ENCODE measurements around the gene TAGLN. TPM values are rescaled to one million over a fixed set of nuclear protein-coding genes. Genes with fewer than 3 reads are reported as not detected.

Gene TAGLN
- total RNA-seq, 5 donors from 2014 or later (not counting 1 experiment from before 2014, with no cell fraction given), result 8.5 to 19.7 (median 13.4) TPM

DNA sequence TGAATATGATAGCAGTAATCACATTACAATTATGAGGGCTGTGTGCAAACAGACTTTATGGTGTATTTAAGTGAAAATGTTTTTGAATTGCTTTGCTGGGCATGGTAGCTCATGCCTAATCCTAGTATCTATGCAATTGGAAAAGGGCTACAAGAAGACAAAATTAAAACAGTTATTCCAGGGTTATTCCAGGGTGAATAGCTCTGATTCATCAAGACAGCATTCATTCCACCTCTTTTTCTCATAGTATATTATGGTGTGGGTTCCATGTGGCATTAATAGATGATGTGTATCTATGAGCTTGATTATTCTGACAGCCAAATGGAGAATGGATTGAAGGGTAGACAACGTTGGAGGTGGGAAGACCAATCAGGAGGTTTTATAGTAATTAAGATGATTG, 32.7 kb upstream of the TAGLN start:
- Histone ChIP-seq H3K36me3 (ENCODE audit: control insufficient read depth in 2 of 2, extremely low read depth in 1 of 2, insufficient read depth in 1 of 2, low read length in 1 of 2) (peaks cover 7 to 67% of the 10 kb centered on the region in 2 donors), H3K9me3 (no peaks in the 10 kb centered on the region), H3K27ac (ENCODE audit: low read length) (no peak overlapping the region), H3K27me3 (replicated peaks in 1 of 2; ENCODE audit: control insufficient read depth in 2 of 2, extremely low read depth in 1 of 2, insufficient read depth in 2 of 2, low read length in 1 of 2) (no peaks in the 10 kb centered on the region), H3K4me3 (ENCODE audit: control insufficient read depth in 1 of 2, extremely low read depth in 1 of 2, low read length in 1 of 2) (no peak overlapping the region), H3K4me1 (ENCODE audit: control insufficient read depth in 1 of 2, extremely low read depth in 1 of 2, insufficient read depth in 2 of 2, low read length in 2 of 2) (no peaks in the 10 kb centered on the region)
- WGBS (ENCODE audit: insufficient coverage), result 100% methylated on average over 1 of the region's 1 CpG
- Mint-ChIP-seq H3K36me3 (peaks cover 33% of the 10 kb centered on the region), H3K4me1 (peaks cover 0 to 16% (median 0%) of the 10 kb centered on the region in 3 donors), H3K27me3 (no peaks in the 10 kb centered on the region), H3K9me3 (no peaks in the 10 kb centered on the region), H3K27ac (no peak overlapping the region), H3K4me3 (no peak overlapping the region)
- ATAC-seq (replicated peaks in 1 of 4), result no peak
- no peak for DNase-seq
- ChIA-PET CTCF (interaction anchor here in 1 of 2 donors (0.9 to 1.0 kb wide), 2 partner anchors 12 to 14 kb away, joined by 4 to 5 read pairs; partner anchors contain the start of gene SIDT2), POLR2A (interaction anchor here in 1 of 2 donors (0.7 kb wide), 1 partner anchor 19 kb away, joined by 11 read pairs; no protein-coding TSS in a partner anchor)

DNA sequence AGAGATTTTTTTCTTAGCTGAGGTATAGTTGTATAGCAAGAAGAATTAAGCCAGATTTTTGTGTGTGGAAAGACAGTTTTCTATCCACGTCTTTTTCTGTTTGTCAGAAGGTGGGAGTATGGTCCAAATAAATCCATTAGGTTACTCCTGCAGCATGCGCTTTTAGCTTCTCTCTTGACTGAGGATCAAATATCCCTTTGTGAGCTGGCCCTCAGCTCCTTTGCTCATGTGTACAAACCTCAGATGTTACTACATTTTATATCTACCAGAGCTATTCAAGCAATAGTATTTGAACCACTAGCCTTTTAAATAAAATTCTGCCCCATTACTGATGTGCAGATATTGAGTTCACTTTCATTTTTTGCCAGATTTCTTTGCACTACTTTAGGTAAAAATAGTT, 29.4 kb upstream of the TAGLN start:
- Histone ChIP-seq H3K36me3 (ENCODE audit: control insufficient read depth in 2 of 2, extremely low read depth in 1 of 2, insufficient read depth in 1 of 2, low read length in 1 of 2) (peaks cover 7 to 41% of the 10 kb centered on the region in 2 donors), H3K27me3 (replicated peaks in 1 of 2; ENCODE audit: control insufficient read depth in 2 of 2, extremely low read depth in 1 of 2, insufficient read depth in 2 of 2, low read length in 1 of 2) (no peaks in the 10 kb centered on the region), H3K27ac (ENCODE audit: low read length) (no peak overlapping the region), H3K4me3 (ENCODE audit: control insufficient read depth in 1 of 2, extremely low read depth in 1 of 2, low read length in 1 of 2) (no peak overlapping the region), H3K4me1 (ENCODE audit: control insufficient read depth in 1 of 2, extremely low read depth in 1 of 2, insufficient read depth in 2 of 2, low read length in 2 of 2) (no peaks in the 10 kb centered on the region), H3K9me3 (no peaks in the 10 kb centered on the region)
- no peaks in the 10 kb centered on the region for H3K9me3 Mint-ChIP-seq
- CTCF ChIA-PET, result interaction anchor here in 1 of 2 donors (0.5 to 0.6 kb wide), 2 partner anchors 291 to 1621 kb away, joined by 3 to 10 read pairs; no protein-coding TSS in a partner anchor
- no CpG with 5 or more reads among the region's 2 CpGs for WGBS (ENCODE audit: insufficient coverage)
- H3K27ac Mint-ChIP-seq, result no peak overlapping the region
- POLR2A ChIA-PET, result interaction anchor here (0.6 to 0.9 kb wide), 2 partner anchors 29 to 49 kb away, joined by 3 read pairs; no protein-coding TSS in a partner anchor
- H3K4me1 Mint-ChIP-seq, result peaks cover 4 to 16% (median 6%) of the 10 kb centered on the region in 3 donors
- no peaks in the 10 kb centered on the region for H3K27me3 Mint-ChIP-seq
- no peak for ATAC-seq (replicated peaks in 1 of 4)
- H3K36me3 Mint-ChIP-seq, result peaks cover 28% of the 10 kb centered on the region
- no peak overlapping the region for H3K4me3 Mint-ChIP-seq
- no peak for DNase-seq

DNA sequence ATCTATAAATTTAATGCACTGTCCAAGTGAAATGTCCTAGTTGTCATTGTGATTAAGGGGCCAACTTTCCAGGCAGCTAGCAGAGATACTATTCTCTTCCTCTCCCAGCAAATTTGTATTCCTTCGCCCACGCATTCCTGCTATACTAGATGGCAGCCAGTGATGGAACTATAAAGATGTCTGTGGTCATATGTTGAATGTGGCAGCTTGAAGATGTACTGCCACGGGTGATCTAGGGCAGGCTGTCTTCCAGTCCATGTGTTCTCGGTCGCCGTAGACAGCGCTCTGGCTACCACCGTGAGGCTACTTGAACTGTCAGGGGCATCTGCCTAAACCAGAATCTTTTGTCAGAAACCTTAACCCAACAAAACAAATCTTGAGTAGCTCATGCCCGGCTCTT, 29.0 kb upstream of the TAGLN start:
- Mint-ChIP-seq H3K4me3 (no peak overlapping the region), H3K27me3 (no peaks in the 10 kb centered on the region), H3K36me3 (peaks cover 27% of the 10 kb centered on the region), H3K27ac (no peak overlapping the region), H3K9me3 (no peaks in the 10 kb centered on the region), H3K4me1 (peaks cover 4 to 16% (median 6%) of the 10 kb centered on the region in 3 donors)
- CTCF ChIA-PET, result interaction anchor here in 1 of 2 donors (0.5 to 0.6 kb wide), 2 partner anchors 292 to 1621 kb away, joined by 3 to 10 read pairs; no protein-coding TSS in a partner anchor
- POLR2A ChIA-PET, result interaction anchor here in 1 of 2 donors (0.6 kb wide), 1 partner anchor 30 kb away, joined by 3 read pairs; no protein-coding TSS in a partner anchor
- 90% methylated on average over 1 of the region's 9 CpGs for WGBS (ENCODE audit: insufficient coverage)
- ATAC-seq (replicated peaks in 1 of 4), result no peak
- no peaks in the 10 kb centered on the region for H3K4me1 ChIP-seq (ENCODE audit: control insufficient read depth in 1 of 2, extremely low read depth in 1 of 2, insufficient read depth in 2 of 2, low read length in 2 of 2)
- H3K36me3 ChIP-seq (ENCODE audit: control insufficient read depth in 2 of 2, extremely low read depth in 1 of 2, insufficient read depth in 1 of 2, low read length in 1 of 2), result peaks cover 7 to 39% of the 10 kb centered on the region in 2 donors
- no peaks in the 10 kb centered on the region for H3K9me3 ChIP-seq
- no peaks in the 10 kb centered on the region for H3K27me3 ChIP-seq (replicated peaks in 1 of 2; ENCODE audit: control insufficient read depth in 2 of 2, extremely low read depth in 1 of 2, insufficient read depth in 2 of 2, low read length in 1 of 2)
- no peak overlapping the region for H3K4me3 ChIP-seq (ENCODE audit: control insufficient read depth in 1 of 2, extremely low read depth in 1 of 2, low read length in 1 of 2)
- DNase-seq, result no peak
- no peak overlapping the region for H3K27ac ChIP-seq (ENCODE audit: low read length)

DNA sequence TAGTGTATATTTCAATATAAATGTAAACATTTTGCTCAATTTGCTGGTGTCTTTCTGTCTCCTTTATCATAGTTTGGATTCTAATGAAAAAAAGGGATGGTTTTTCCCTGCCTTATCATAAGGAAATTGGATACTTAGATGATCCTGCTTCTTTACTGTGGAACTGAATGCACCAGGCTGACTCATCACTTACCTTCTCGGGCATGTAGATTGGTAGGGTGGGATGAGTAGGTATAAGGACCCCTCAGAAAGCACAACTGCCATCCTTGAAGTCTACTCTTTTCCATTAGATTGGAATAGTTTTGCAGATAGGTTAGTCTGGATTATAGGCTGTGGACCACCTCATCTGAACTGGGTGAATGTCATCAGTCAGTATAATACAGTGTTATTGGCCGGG, 28.2 kb upstream of the TAGLN start:
- ATAC-seq (replicated peaks in 1 of 4) (no peak), DNase-seq (no peak)
- Histone ChIP-seq H3K27ac (ENCODE audit: low read length) (no peak overlapping the region), H3K4me1 (ENCODE audit: control insufficient read depth in 1 of 2, extremely low read depth in 1 of 2, insufficient read depth in 2 of 2, low read length in 2 of 2) (no peaks in the 10 kb centered on the region), H3K36me3 (ENCODE audit: control insufficient read depth in 2 of 2, extremely low read depth in 1 of 2, insufficient read depth in 1 of 2, low read length in 1 of 2) (peaks cover 3 to 34% of the 10 kb centered on the region in 2 donors), H3K9me3 (no peaks in the 10 kb centered on the region), H3K4me3 (ENCODE audit: control insufficient read depth in 1 of 2, extremely low read depth in 1 of 2, low read length in 1 of 2) (no peak overlapping the region), H3K27me3 (replicated peaks in 1 of 2; ENCODE audit: control insufficient read depth in 2 of 2, extremely low read depth in 1 of 2, insufficient read depth in 2 of 2, low read length in 1 of 2) (no peaks in the 10 kb centered on the region)
- Mint-ChIP-seq H3K27ac (peak overlapping the region in 1 of 2 donors; percentile 1), H3K4me3 (no peak overlapping the region), H3K27me3 (no peaks in the 10 kb centered on the region), H3K36me3 (peaks cover 21% of the 10 kb centered on the region), H3K4me1 (peaks cover 4 to 10% (median 6%) of the 10 kb centered on the region in 3 donors), H3K9me3 (no peaks in the 10 kb centered on the region)
- WGBS (ENCODE audit: insufficient coverage), result 100% methylated on average over 1 of the region's 2 CpGs
- POLR2A ChIA-PET, result no interaction called here
- CTCF ChIA-PET, result no interaction called here

DNA sequence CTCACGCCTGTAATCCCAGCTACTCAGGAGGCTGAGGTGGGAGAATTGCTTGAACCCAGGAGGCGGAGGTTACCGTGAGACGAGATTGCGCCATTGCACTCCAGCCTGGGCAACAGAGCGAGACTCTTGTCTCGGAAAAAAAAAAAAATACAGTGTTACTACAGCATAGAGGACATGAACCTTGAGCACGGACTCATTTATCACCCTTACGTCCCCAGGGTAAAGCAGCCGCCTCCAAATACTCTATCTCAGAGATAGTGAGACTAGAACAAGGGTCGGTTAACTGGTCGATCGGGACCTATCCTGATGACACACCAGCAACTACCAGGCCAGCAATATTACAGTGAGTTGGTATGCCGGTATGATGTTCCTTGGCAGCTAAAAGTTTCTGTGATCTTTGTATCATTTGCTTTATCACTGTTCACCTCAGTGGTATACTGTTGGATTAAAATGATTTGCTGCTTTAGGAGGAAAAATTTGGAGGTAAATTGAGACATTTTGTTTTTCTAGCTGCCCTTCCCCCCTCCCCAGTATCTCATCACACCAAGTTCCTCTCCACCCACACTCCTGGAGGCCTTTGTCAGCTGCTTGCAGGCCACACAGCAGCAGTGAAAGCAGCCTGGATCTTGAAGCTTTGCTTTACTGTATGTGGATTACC, 27.6 kb upstream of the TAGLN start:
- whole genome bisulfite sequencing (ENCODE audit: insufficient coverage), result 86% methylated on average over 9 of the region's 14 CpGs
- no peak for DNase-seq
- POLR2A ChIA-PET, result interaction anchor here in 1 of 2 donors (0.5 to 0.6 kb wide), 3 partner anchors 10 to 401 kb away, joined by 3 to 7 read pairs (median 3); no protein-coding TSS in a partner anchor

DNA sequence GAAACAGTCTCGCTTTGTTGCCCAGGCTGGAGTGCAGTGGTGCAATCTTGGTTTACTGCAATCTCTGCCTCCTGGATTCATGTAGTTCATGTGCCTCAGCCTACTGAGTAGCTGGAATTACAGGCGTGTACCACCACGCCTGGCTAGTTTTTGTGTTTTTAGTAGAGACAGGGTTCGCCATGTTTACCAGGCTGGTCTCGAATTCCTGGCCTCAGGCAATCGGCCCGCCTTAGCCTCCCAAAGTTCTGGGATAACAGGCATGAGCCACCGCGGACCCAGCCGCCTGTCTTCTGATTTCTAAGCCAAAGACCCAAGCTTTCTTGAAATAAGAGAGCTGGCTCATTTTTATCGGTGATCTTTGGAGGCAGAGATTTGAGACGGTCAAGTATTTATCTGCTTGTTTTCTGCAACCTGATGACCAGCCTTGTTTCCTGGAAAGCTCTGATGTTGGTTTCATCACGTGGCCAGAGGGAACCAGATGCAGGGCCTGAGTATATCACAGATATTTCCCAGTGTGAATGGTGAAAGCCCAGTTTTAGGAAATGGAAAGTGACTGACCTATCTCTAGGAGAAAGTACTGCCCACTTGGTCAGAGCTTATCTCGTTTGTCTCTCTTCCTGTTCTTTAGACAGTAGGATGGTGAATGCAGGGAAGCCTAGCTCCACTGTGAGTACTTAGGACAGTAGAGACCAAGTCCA, 26.3 kb upstream of the TAGLN start:
- ATAC-seq (replicated peaks in 1 of 4) (no peak), DNase-seq (no peak)
- H3K9me3 ChIP-seq, result no peaks in the 10 kb centered on the region
- H3K4me3 ChIP-seq (ENCODE audit: control insufficient read depth in 1 of 2, extremely low read depth in 1 of 2, low read length in 1 of 2), result no peak overlapping the region
- Mint-ChIP-seq H3K36me3 (peaks cover 11% of the 10 kb centered on the region), H3K4me3 (no peak overlapping the region), H3K9me3 (no peaks in the 10 kb centered on the region), H3K4me1 (peaks cover 3 to 9% (median 7%) of the 10 kb centered on the region in 3 donors), H3K27ac (peak overlapping the region; percentile 72 to 77), H3K27me3 (no peaks in the 10 kb centered on the region)
- peaks cover 2 to 18% of the 10 kb centered on the region in 2 donors for H3K36me3 ChIP-seq (ENCODE audit: control insufficient read depth in 2 of 2, extremely low read depth in 1 of 2, insufficient read depth in 1 of 2, low read length in 1 of 2)
- peaks cover 0 to under 1% of the 10 kb centered on the region in 2 experiments for H3K4me1 ChIP-seq (ENCODE audit: control insufficient read depth in 1 of 2, extremely low read depth in 1 of 2, insufficient read depth in 2 of 2, low read length in 2 of 2)
- ChIA-PET CTCF (interaction anchor here in 1 of 2 donors (1.5 kb wide), 1 partner anchor 27 kb away, joined by 3 read pairs; no protein-coding TSS in a partner anchor), POLR2A (no interaction called here)
- no peak overlapping the region for H3K27ac ChIP-seq (ENCODE audit: low read length)
- H3K27me3 ChIP-seq (replicated peaks in 1 of 2; ENCODE audit: control insufficient read depth in 2 of 2, extremely low read depth in 1 of 2, insufficient read depth in 2 of 2, low read length in 1 of 2), result no peaks in the 10 kb centered on the region
- WGBS (ENCODE audit: insufficient coverage), result 92% methylated on average over 11 of the region's 14 CpGs

More for the DNA sequence above, 27.6 kb upstream of the TAGLN start:
- Histone ChIP-seq H3K27me3 (replicated peaks in 1 of 2; ENCODE audit: control insufficient read depth in 2 of 2, extremely low read depth in 1 of 2, insufficient read depth in 2 of 2, low read length in 1 of 2) (no peaks in the 10 kb centered on the region), H3K4me1 (ENCODE audit: control insufficient read depth in 1 of 2, extremely low read depth in 1 of 2, insufficient read depth in 2 of 2, low read length in 2 of 2) (no peaks in the 10 kb centered on the region), H3K27ac (ENCODE audit: low read length) (no peak overlapping the region), H3K9me3 (no peaks in the 10 kb centered on the region), H3K36me3 (ENCODE audit: control insufficient read depth in 2 of 2, extremely low read depth in 1 of 2, insufficient read depth in 1 of 2, low read length in 1 of 2) (peaks cover 2 to 32% of the 10 kb centered on the region in 2 donors), H3K4me3 (ENCODE audit: control insufficient read depth in 1 of 2, extremely low read depth in 1 of 2, low read length in 1 of 2) (no peak overlapping the region)
- peaks cover 16% of the 10 kb centered on the region for H3K36me3 Mint-ChIP-seq
- no peaks in the 10 kb centered on the region for H3K27me3 Mint-ChIP-seq
- CTCF ChIA-PET, result interaction anchor here in 1 of 2 donors (0.7 to 1.5 kb wide), 2 partner anchors 26 to 45 kb away, joined by 3 to 4 read pairs; no protein-coding TSS in a partner anchor
- no peak for ATAC-seq (replicated peaks in 1 of 4)
- peaks cover 4 to 6% (median 6%) of the 10 kb centered on the region in 3 donors for H3K4me1 Mint-ChIP-seq
- peak overlapping the region; percentile 32 to 75 for H3K27ac Mint-ChIP-seq
- H3K9me3 Mint-ChIP-seq, result no peaks in the 10 kb centered on the region
- H3K4me3 Mint-ChIP-seq, result no peak overlapping the region
